ENCODE measurements around the gene CARMIL1. TPM values are rescaled to one million over a fixed set of nuclear protein-coding genes. Genes with fewer than 3 reads are reported as not detected.

Gene CARMIL1
- total and polyA plus RNA-seq, 4 donors: 22.9 to 41.0 (median 38.4) TPM

DNA sequence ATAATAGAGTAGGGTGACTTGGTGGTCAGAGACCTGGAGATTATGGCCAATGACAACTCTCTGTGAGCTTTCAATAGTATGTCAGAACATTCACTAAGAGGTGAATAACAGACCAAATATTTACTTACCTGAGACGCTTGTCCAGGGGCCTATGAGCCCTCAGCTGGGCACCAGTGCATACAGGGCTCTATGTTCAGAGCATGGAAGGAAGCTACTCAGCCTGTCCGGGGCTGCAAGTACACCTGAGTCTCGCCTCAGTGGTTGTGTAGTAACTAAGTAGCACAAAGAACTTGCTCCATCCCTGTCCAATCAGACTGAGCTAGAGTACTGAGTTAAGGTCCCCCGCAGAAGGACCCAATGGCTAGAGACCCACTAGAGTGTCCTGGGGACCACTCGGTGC is 361.3 kb downstream of the CARMIL1 start:
- H3K36me3 ChIP-seq (ENCODE audit: control insufficient read depth, insufficient read depth, low read length): no peaks in the 10 kb centered on the region
- WGBS (ENCODE audit: insufficient coverage): 85% methylated on average over 3 of the region's 5 CpGs
- H3K27ac ChIP-seq (ENCODE audit: low read depth, low read length): no peak overlapping the region
- no peaks in the 10 kb centered on the region for H3K4me1 ChIP-seq (ENCODE audit: control insufficient read depth, insufficient read depth, low read length)
- no peak overlapping the region for H3K4me3 ChIP-seq (ENCODE audit: low read depth, low read length)
- no peaks in the 10 kb centered on the region for H3K27me3 ChIP-seq (ENCODE audit: control insufficient read depth, insufficient read depth, low read length)
- no peaks in the 10 kb centered on the region for H3K9me3 ChIP-seq (ENCODE audit: control insufficient read depth, insufficient read depth, low read length)
- DNase-seq (ENCODE audit: low read depth in 4 of 6, low spot score in 6 of 6): no peak

DNA sequence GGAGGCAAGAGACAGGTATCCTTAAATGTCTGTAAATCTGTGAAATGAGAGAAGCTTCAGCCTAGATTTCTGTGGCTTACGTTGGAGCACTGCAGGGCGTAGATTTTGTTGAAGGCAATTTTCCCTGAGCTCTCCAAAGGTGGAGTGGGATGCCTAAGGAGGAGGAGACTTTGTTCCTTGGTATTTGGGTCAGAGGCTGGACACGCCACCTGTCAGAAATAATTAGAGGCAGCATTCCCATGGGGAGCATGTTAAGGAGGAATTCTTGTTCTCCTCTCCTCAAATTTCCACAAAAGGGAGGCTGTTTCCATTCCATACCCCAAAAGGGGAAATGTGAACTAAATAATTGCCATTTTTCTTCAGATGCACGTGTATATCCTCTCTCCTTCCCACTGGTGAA is 361.7 kb downstream of the CARMIL1 start:
- Histone ChIP-seq H3K27me3 (ENCODE audit: control insufficient read depth, insufficient read depth, low read length) (no peaks in the 10 kb centered on the region), H3K9me3 (ENCODE audit: control insufficient read depth, insufficient read depth, low read length) (no peaks in the 10 kb centered on the region), H3K27ac (ENCODE audit: low read depth, low read length) (no peak overlapping the region), H3K36me3 (ENCODE audit: control insufficient read depth, insufficient read depth, low read length) (no peaks in the 10 kb centered on the region), H3K4me1 (ENCODE audit: control insufficient read depth, insufficient read depth, low read length) (no peaks in the 10 kb centered on the region), H3K4me3 (ENCODE audit: low read depth, low read length) (no peak overlapping the region)
- DNase-seq (ENCODE audit: low read depth in 4 of 6, low spot score in 6 of 6): no peak
- 96% methylated on average over 2 of the region's 4 CpGs for WGBS (ENCODE audit: insufficient coverage)

DNA sequence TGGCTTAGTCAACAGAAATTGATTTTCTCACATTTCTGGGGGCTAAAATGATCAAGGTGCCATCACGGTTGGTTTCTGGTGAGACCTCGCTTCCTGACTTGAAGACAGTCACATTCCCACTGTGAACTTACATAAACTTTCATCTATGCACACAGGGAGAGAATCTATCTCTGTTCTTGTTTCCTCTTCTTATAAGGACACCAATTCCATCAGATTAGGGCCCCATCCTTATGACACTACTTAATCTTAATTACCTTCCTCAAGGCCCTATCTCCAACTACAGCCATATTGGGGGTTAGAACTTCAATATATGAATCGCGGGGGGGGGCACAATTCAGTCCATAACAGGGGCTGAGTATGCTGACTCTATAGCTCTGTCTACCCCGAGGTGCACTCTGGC is 362.2 kb downstream of the CARMIL1 start:
- Histone ChIP-seq H3K27me3 (ENCODE audit: control insufficient read depth, insufficient read depth, low read length) (no peaks in the 10 kb centered on the region), H3K4me3 (ENCODE audit: low read depth, low read length) (no peak overlapping the region), H3K9me3 (ENCODE audit: control insufficient read depth, insufficient read depth, low read length) (no peaks in the 10 kb centered on the region), H3K36me3 (ENCODE audit: control insufficient read depth, insufficient read depth, low read length) (no peaks in the 10 kb centered on the region), H3K27ac (ENCODE audit: low read depth, low read length) (no peak overlapping the region), H3K4me1 (ENCODE audit: control insufficient read depth, insufficient read depth, low read length) (no peaks in the 10 kb centered on the region)
- no peak for DNase-seq (ENCODE audit: low read depth in 4 of 6, low spot score in 6 of 6)
- 93% methylated on average over 2 of the region's 5 CpGs for WGBS (ENCODE audit: insufficient coverage)

DNA sequence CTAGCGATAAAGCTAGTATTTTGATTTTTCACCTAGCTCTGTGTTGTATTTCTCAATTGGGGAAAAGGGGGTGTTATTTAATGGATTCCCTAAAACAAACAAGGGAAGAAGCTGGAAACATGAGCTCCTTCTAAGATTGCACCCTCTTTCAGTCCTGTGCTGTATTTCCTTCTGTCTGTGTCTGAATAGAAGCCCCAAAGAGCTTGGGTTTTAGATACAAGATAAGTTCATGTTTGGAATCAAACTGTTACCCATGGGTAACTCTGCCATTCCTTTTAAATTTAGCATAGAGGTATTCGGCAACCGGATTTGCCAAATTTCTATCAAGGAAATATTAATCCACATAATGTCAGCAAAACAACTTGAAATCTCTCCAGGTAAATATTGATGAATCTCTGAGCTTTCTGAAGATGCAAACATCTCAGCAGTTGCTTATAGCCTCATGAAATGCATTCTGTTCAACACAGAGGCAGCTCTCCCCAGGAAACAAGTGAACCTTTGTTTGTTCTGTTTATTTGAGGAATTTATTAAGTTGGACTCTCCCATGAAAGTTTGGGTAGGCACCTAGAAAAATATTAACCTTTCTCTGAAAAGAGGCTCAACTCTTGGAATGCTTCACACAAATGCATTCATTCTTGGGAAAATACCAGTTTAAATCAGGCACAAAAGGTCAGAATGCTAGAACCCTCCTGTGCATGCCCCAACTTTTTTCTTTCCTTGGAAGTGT is 362.9 kb downstream of the CARMIL1 start:
- no peak overlapping the region for H3K27ac ChIP-seq (ENCODE audit: low read depth, low read length)
- H3K36me3 ChIP-seq (ENCODE audit: control insufficient read depth, insufficient read depth, low read length): no peaks in the 10 kb centered on the region
- H3K4me3 ChIP-seq (ENCODE audit: low read depth, low read length): no peak overlapping the region
- no peaks in the 10 kb centered on the region for H3K9me3 ChIP-seq (ENCODE audit: control insufficient read depth, insufficient read depth, low read length)
- H3K4me1 ChIP-seq (ENCODE audit: control insufficient read depth, insufficient read depth, low read length): no peaks in the 10 kb centered on the region
- DNase-seq (ENCODE audit: low read depth in 4 of 6, low spot score in 6 of 6): no peak
- WGBS (ENCODE audit: insufficient coverage): no CpG with 5 or more reads among the region's 3 CpGs
- no peaks in the 10 kb centered on the region for H3K27me3 ChIP-seq (ENCODE audit: control insufficient read depth, insufficient read depth, low read length)

DNA sequence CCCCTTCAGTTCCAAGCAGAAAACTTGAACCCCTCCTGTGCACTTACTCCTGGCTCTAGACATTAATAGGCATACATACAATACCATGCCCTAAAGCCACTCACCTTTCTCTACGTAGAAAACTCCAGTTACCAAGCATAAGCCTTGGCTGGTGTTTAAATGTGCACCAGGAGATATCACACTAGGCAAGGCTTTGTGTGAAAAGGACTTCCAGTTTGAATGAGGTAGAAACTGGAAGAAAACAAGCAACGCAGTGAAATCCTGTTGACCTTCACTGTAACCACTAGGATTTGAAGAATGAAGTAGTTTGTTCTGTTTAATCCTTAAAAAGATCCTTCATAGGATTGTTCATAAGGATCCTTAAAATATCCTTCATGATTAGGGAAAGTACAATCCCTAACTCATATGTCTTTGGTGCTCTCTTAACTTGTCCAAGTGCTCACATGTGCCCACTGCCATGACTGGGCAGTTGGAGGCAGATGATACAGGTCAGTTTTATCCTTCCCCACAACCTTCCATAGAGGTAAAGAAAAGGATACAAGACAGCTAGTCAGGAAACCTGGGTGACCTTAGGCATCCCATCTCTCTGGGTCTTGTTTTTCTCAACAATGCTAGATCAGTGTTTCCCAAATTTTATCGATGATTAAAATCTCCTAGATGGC is 363.6 kb downstream of the CARMIL1 start:
- no peak overlapping the region for H3K27ac ChIP-seq (ENCODE audit: low read depth, low read length)
- no peak overlapping the region for H3K4me3 ChIP-seq (ENCODE audit: low read depth, low read length)
- no peaks in the 10 kb centered on the region for H3K36me3 ChIP-seq (ENCODE audit: control insufficient read depth, insufficient read depth, low read length)
- DNase-seq (ENCODE audit: low read depth in 4 of 6, low spot score in 6 of 6): no peak
- H3K9me3 ChIP-seq (ENCODE audit: control insufficient read depth, insufficient read depth, low read length): no peaks in the 10 kb centered on the region
- no CpG with 5 or more reads among the region's 3 CpGs for WGBS (ENCODE audit: insufficient coverage)
- H3K4me1 ChIP-seq (ENCODE audit: control insufficient read depth, insufficient read depth, low read length): no peaks in the 10 kb centered on the region
- no peaks in the 10 kb centered on the region for H3K27me3 ChIP-seq (ENCODE audit: control insufficient read depth, insufficient read depth, low read length)

DNA sequence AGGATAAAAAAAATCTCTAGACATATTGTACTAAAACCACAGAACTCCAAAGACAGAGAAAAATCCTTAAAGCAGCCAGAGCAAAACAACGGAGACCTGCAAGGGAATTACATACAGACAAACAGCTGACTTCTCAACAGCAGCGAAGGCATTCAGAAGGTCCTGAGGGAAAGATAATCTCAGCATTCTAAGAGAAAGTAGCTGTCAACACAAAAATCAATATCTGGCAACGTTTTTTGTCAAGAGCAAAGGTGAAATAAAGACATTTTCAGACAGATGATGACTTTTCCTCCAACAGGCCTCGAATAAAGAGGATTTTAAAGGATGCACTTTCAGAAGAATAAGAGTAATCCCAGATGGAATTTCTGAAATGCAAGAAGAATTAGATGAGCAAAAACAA is 366.7 kb downstream of the CARMIL1 start:
- WGBS (ENCODE audit: insufficient coverage): 20% methylated on average over 1 of the region's 4 CpGs
- DNase-seq (ENCODE audit: low read depth in 4 of 6, low spot score in 6 of 6): no peak

DNA sequence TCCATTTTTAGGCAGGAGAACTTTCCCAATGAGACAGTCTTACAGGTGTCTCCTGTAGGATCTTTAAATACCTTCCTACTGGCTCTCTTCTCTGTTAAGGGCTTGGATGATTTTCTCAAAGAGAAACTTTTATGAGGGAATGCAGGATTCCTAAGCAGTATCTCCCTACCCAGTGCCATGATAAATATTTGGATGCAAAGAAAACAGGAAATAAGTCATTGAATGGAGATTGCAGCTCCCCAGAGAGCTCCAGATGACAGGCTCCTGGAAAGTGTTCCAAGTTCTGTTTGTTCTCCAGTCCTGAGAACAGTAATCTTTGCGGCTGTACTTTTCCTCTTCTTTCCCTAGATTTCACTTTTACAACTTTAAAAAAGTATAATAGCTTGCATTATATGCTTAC is 370.4 kb downstream of the CARMIL1 start:
- no peak overlapping the region for H3K4me3 ChIP-seq (ENCODE audit: low read depth, low read length)
- H3K4me1 ChIP-seq (ENCODE audit: control insufficient read depth, insufficient read depth, low read length): peaks cover 5% of the 10 kb centered on the region
- no peaks in the 10 kb centered on the region for H3K9me3 ChIP-seq (ENCODE audit: control insufficient read depth, insufficient read depth, low read length)
- peaks cover 29% of the 10 kb centered on the region for H3K27me3 ChIP-seq (ENCODE audit: control insufficient read depth, insufficient read depth, low read length)
- H3K36me3 ChIP-seq (ENCODE audit: control insufficient read depth, insufficient read depth, low read length): no peaks in the 10 kb centered on the region
- H3K27ac ChIP-seq (ENCODE audit: low read depth, low read length): no peak overlapping the region
- DNase-seq (ENCODE audit: low read depth in 4 of 6, low spot score in 6 of 6): no peak
- no CpG with 5 or more reads among the region's 1 CpG for WGBS (ENCODE audit: insufficient coverage)

More for the DNA sequence above, 366.7 kb downstream of the CARMIL1 start:
- Histone ChIP-seq H3K4me3 (ENCODE audit: low read depth, low read length) (no peak overlapping the region), H3K4me1 (ENCODE audit: control insufficient read depth, insufficient read depth, low read length) (no peaks in the 10 kb centered on the region), H3K9me3 (ENCODE audit: control insufficient read depth, insufficient read depth, low read length) (no peaks in the 10 kb centered on the region), H3K36me3 (ENCODE audit: control insufficient read depth, insufficient read depth, low read length) (no peaks in the 10 kb centered on the region), H3K27me3 (ENCODE audit: control insufficient read depth, insufficient read depth, low read length) (peaks cover 9% of the 10 kb centered on the region), H3K27ac (ENCODE audit: low read depth, low read length) (no peak overlapping the region)

DNA sequence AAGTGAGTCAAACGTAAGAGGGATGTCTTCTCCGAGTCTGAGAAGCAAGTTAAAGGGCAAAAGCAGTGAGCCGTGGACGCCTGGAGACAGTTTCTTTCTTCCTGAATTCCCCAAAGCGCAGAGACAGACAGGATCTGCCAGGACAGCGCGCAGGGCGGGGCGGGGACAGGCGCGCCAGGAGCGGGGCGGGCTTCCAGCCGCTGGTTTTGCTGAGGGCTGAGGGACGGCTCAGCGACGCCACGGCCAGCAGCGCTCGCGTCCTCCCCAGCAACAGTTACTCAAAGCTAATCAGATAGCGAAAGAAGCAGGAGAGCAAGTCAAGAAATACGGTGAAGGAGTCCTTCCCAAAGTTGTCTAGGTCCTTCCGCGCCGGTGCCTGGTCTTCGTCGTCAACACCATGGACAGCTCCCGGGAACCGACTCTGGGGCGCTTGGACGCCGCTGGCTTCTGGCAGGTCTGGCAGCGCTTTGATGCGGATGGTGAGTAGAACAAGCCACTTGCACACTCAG is 372.9 kb downstream of the CARMIL1 start, which contains the start of gene SCGN:
Gene SCGN (plus strand): TSS at position 209 of the 509 bp plus-strand sequence. CDS start 189 bp downstream, at position 398.
- WGBS (ENCODE audit: insufficient coverage): 0% methylated on average over 33 of the region's 35 CpGs

DNA sequence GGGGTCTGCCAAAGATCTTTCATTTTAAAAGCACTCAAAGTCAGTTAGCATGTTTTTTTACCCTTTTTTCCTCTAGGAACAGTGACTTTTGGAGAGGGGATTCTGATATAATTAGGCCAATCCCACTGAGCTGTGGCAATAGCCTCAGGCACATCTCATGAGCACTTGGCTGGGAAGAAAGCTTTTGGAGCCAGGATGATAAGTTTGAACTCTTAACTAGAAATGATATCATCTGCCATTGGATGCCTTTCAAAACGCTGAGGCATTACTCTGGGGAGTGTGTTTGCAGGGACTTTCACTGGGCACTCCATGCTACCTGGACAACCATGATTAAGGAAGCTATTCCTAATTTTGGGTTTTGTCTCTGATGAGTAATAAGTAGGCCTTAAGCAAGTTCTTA is 376.5 kb downstream of the CARMIL1 start:
- peak in 1 of 6 donors; percentile 38 for DNase-seq (ENCODE audit: low read depth in 4 of 6, low spot score in 6 of 6)
- Histone ChIP-seq H3K27ac (ENCODE audit: low read depth, low read length) (no peak overlapping the region), H3K36me3 (ENCODE audit: control insufficient read depth, insufficient read depth, low read length) (no peaks in the 10 kb centered on the region), H3K27me3 (ENCODE audit: control insufficient read depth, insufficient read depth, low read length) (peaks cover 22% of the 10 kb centered on the region), H3K9me3 (ENCODE audit: control insufficient read depth, insufficient read depth, low read length) (no peaks in the 10 kb centered on the region), H3K4me3 (ENCODE audit: low read depth, low read length) (no peak overlapping the region), H3K4me1 (ENCODE audit: control insufficient read depth, insufficient read depth, low read length) (peaks cover 5% of the 10 kb centered on the region)
- 60% methylated on average over 1 of the region's 1 CpG for WGBS (ENCODE audit: insufficient coverage)

More for the DNA sequence above, 372.9 kb downstream of the CARMIL1 start, which contains the start of gene SCGN:
- Histone ChIP-seq H3K27me3 (ENCODE audit: control insufficient read depth, insufficient read depth, low read length) (peaks cover 29% of the 10 kb centered on the region), H3K9me3 (ENCODE audit: control insufficient read depth, insufficient read depth, low read length) (no peaks in the 10 kb centered on the region), H3K4me3 (ENCODE audit: low read depth, low read length) (no peak within 1 kb of the TSS), H3K36me3 (ENCODE audit: control insufficient read depth, insufficient read depth, low read length) (no peaks in the 10 kb centered on the region), H3K27ac (ENCODE audit: low read depth, low read length) (no peak within 1 kb of the TSS), H3K4me1 (ENCODE audit: control insufficient read depth, insufficient read depth, low read length) (peaks cover 5% of the 10 kb centered on the region)
- peak in 5 of 6 donors; percentile 22 to 78 (median 37) for DNase-seq (ENCODE audit: low read depth in 4 of 6, low spot score in 6 of 6)
